IMR-90 (cell line): Measurements from ENCODE around the gene SHROOM3.

ENCODE experiments used
- CEBPB ChIP-seq: IDR thresholded peaks from 2 replicates; pipeline ENCODE4 v1.6.1; 2012; ENCODE audit warnings: low read depth, low read length, improper control_type of control experiment
- CHD1 ChIP-seq: IDR thresholded peaks from 2 replicates; pipeline ENCODE4 v1.6.1; 2012; ENCODE audit warnings: low read depth, low read length, improper control_type of control experiment
- FOS ChIP-seq: fragments of 150-350 bp; IDR thresholded peaks from 2 replicates; pipeline ENCODE4 v1.6.1; 2016; ENCODE audit warnings: low read depth, low read length
- MXI1 ChIP-seq: IDR thresholded peaks from 2 replicates; pipeline ENCODE4 v1.6.1; 2012; ENCODE audit warnings: low read depth, mild to moderate bottlenecking, low read length, moderate library complexity, borderline replicate concordance
- POLR2A ChIP-seq: IDR thresholded peaks from 2 replicates; pipeline ENCODE4 v1.6.1; 2012; ENCODE audit warnings: mild to moderate bottlenecking, low read depth, low read length
- RCOR1 ChIP-seq: IDR thresholded peaks from 2 replicates; pipeline ENCODE4 v1.6.1; 2012; ENCODE audit warnings: mild to moderate bottlenecking, low read length, improper control_type of control experiment; ENCODE audit not compliant: insufficient replicate concordance
- TF ChIP-seq, protein P1 (sequence below): conservative IDR thresholded peaks from 2 replicates; pipeline ENCODE4 v1.5.1; 2012; ENCODE audit warnings: mild to moderate bottlenecking, low read depth, low read length, improper control_type of control experiment
- TF ChIP-seq, protein P2 (sequence below): fragments of 150-350 bp; IDR thresholded peaks from 2 replicates; pipeline ENCODE4 v1.6.1; 2016; ENCODE audit warnings: low read depth, mild to moderate bottlenecking, low read length, moderate library complexity, borderline replicate concordance

DNA sequence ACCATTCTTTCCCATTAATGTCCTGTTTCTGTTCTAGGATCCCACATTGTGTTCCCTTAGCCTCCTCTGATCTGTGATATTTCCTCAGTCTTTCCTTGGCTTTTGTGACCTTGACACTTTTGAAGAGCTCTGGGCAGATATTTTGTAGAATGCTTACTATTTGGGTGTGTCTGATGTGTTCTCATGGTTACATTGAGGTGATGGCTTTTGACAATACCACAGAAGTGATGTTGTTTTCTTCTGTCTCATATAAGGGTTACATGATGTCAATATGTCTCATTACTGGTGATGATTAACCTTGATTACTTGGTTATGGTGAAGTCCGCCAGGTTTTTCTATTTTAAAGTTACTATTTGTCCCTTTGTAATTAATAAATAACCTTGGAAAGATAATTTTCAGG, 279.2 kb downstream of the SHROOM3 start:
- TF ChIP-seq RCOR1 (no peak), POLR2A (no peak), CHD1 (no peak), MXI1 (no peak), CEBPB (no peak), FOS (no peak)
- TF ChIP-seq, protein P1, sequence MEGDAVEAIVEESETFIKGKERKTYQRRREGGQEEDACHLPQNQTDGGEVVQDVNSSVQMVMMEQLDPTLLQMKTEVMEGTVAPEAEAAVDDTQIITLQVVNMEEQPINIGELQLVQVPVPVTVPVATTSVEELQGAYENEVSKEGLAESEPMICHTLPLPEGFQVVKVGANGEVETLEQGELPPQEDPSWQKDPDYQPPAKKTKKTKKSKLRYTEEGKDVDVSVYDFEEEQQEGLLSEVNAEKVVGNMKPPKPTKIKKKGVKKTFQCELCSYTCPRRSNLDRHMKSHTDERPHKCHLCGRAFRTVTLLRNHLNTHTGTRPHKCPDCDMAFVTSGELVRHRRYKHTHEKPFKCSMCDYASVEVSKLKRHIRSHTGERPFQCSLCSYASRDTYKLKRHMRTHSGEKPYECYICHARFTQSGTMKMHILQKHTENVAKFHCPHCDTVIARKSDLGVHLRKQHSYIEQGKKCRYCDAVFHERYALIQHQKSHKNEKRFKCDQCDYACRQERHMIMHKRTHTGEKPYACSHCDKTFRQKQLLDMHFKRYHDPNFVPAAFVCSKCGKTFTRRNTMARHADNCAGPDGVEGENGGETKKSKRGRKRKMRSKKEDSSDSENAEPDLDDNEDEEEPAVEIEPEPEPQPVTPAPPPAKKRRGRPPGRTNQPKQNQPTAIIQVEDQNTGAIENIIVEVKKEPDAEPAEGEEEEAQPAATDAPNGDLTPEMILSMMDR = no peak
- TF ChIP-seq, protein P2, sequence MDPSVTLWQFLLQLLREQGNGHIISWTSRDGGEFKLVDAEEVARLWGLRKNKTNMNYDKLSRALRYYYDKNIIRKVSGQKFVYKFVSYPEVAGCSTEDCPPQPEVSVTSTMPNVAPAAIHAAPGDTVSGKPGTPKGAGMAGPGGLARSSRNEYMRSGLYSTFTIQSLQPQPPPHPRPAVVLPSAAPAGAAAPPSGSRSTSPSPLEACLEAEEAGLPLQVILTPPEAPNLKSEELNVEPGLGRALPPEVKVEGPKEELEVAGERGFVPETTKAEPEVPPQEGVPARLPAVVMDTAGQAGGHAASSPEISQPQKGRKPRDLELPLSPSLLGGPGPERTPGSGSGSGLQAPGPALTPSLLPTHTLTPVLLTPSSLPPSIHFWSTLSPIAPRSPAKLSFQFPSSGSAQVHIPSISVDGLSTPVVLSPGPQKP = no peak
